AG04449 (cell line): ENCODE results near the gene CSNK1G1.

Source experiments
- CTCF ChIA-PET: fragments of 350-600 bp; formaldehyde crosslinking; extraction: SDS; loops from one replicate; lab custom pipeline; 2021; ENCODE audit warnings: antibody characterized with exemption; lab: Yijun Ruan, JAX
- POLR2A ChIA-PET: fragments of 400-600, 350-600 bp; formaldehyde crosslinking; extraction: SDS; loops from one replicate; lab custom pipeline; 2020; ENCODE audit warnings: antibody characterized with exemption, inconsistent platforms; lab: Yijun Ruan, JAX
- DNase-seq: peaks from one replicate; pipeline ENCODE4 v3.0.0-alpha.2; 2010; ENCODE audit warnings: low read depth, low spot score
- H3K4me3 ChIP-seq: 2 replicates; pipeline ENCODE4 v1.5.1; 2011; ENCODE audit warnings: low read depth, mild to moderate bottlenecking, control low read depth, low read length
- CTCF ChIP-seq: IDR thresholded peaks from one replicate; pipeline ENCODE4 v1.5.1; 2011; ENCODE audit warnings: mild to moderate bottlenecking, moderate library complexity, low read length, control low read depth, inconsistent platforms; ENCODE audit not compliant: insufficient read depth; ENCODE audit errors: missing control alignments

The CSNK1G1 gene

GRCh38 chr15:64156652-64157331 lies 199.2 kb downstream of the CSNK1G1 start:
- no peak overlapping the region for H3K4me3 ChIP-seq
- no peak for DNase-seq
- ChIA-PET CTCF (interaction anchor here (0.6 to 3.3 kb wide), 4 partner anchors 9 to 621 kb away, joined by 3 to 27 read pairs (median 4); partner anchors contain the start of gene CSNK1G1), POLR2A (interaction anchor here (0.7 to 1.0 kb wide), 2 partner anchors 10 to 47 kb away, joined by 3 read pairs; no protein-coding TSS in a partner anchor)
- no peak for TF ChIP-seq CTCF

GRCh38 chr15:64155802-64156651 lies 199.9 kb downstream of the CSNK1G1 start:
- DNase-seq = no peak
- ChIA-PET CTCF (interaction anchor here (0.6 to 3.3 kb wide), 3 partner anchors 9 to 622 kb away, joined by 3 to 27 read pairs (median 5); partner anchors contain the start of gene CSNK1G1), POLR2A (interaction anchor here (0.6 kb wide), 1 partner anchor 515 kb away, joined by 4 read pairs; no protein-coding TSS in a partner anchor)
- no peak for TF ChIP-seq CTCF
- no peak overlapping the region for H3K4me3 ChIP-seq

GRCh38 chr15:64153480-64154367 lies 202.2 kb downstream of the CSNK1G1 start:
- TF ChIP-seq CTCF = peak; percentile 99
- ChIA-PET POLR2A (interaction anchor here (1.7 to 1.8 kb wide), 2 partner anchors 8 to 10 kb away, joined by 7 to 11 read pairs; partner anchors contain the start of gene PPIB), CTCF (interaction anchor here (0.6 to 3.1 kb wide), 33 partner anchors 9 to 544 kb away, joined by 3 to 39 read pairs (median 3); partner anchors contain the start of genes CSNK1G1, PPIB, SNX1 and TRIP4)
- peak; percentile 29 for DNase-seq
- H3K4me3 ChIP-seq = no peak overlapping the region

- no peak for TF ChIP-seq CTCF
- no peak overlapping the region; the same call in 1 of the 2 replicates for H3K4me3 ChIP-seq
- no peak for DNase-seq
- CTCF ChIA-PET = interaction anchor here (0.6 to 3.1 kb wide), 25 partner anchors 8 to 523 kb away, joined by 3 to 39 read pairs (median 4); partner anchors contain the start of genes PPIB, SNX1 and TRIP4
- POLR2A ChIA-PET = interaction anchor here (0.6 to 1.8 kb wide), 3 partner anchors 9 to 302 kb away, joined by 3 to 11 read pairs (median 7); partner anchors contain the start of gene PPIB
Measured at GRCh38 chr15:64152507-64153387, 203.2 kb downstream of the CSNK1G1 start.
